Activated CD4-positive, alpha-beta T cell treated with anti-CD3 and anti-CD28 coated beads, Interleukin-2, amount 10 ng/mL, durations not matched to agents 24 days and 14 days (primary cell): ENCODE data around the gene ARID5B. TPM values are rescaled to one million over a fixed set of nuclear protein-coding genes. Genes with fewer than 3 reads are reported as not detected.

ENCODE experiments used
- DNase-seq: peaks from one replicate; pipeline ENCODE4 v3.0.0; 2022
- H3K27ac Mint-ChIP-seq: one replicate; pipeline ENCODE4 v1.8.0; 2022; ENCODE audit warnings: mild to moderate bottlenecking, mixed read lengths
- H3K27me3 Mint-ChIP-seq: one replicate; pipeline ENCODE4 v1.8.0; 2022; ENCODE audit warnings: mixed read lengths
- H3K36me3 Mint-ChIP-seq: one replicate; pipeline ENCODE4 v1.8.0; 2022; ENCODE audit warnings: low read depth, mild to moderate bottlenecking, mixed read lengths
- H3K4me1 Mint-ChIP-seq: one replicate; pipeline ENCODE4 v1.8.0; 2021; ENCODE audit warnings: mixed read lengths
- H3K4me3 Mint-ChIP-seq: one replicate; pipeline ENCODE4 v1.8.0; 2022; ENCODE audit warnings: mild to moderate bottlenecking, moderate library complexity, mixed read lengths
- H3K9me3 Mint-ChIP-seq: one replicate; pipeline ENCODE4 v1.8.0; 2021; ENCODE audit warnings: mixed read lengths
- intact Hi-C: fragments of 100-400 bp; cut with micrococcal nuclease; formaldehyde crosslinking; loops from one replicate; pipeline ENCODE4 v1.15.1; 2023
- total RNA-seq: library from RNA; stranded (reverse); gene quantifications from 2 replicates; pipeline ENCODE4 v1.2.3, GENCODE V29; 2022

Gene ARID5B
- total RNA-seq, 1 donor from 2014 or later, result 58.2 TPM

GRCh38 chr10:62075414-62075813 lies 173.9 kb downstream of the ARID5B start:
- peak overlapping the region; percentile 71 for H3K27ac Mint-ChIP-seq
- H3K36me3 Mint-ChIP-seq, result peaks cover 90% of the 10 kb centered on the region
- peak overlapping the region; percentile 12 for H3K4me3 Mint-ChIP-seq
- DNase-seq, result no peak
- H3K27me3 Mint-ChIP-seq, result no peaks in the 10 kb centered on the region
- H3K4me1 Mint-ChIP-seq, result peaks cover 68% of the 10 kb centered on the region
- H3K9me3 Mint-ChIP-seq, result peaks cover 18% of the 10 kb centered on the region
- intact Hi-C loops, result loop anchor here (5.0 kb wide), 1 partner anchor 38 kb away; no protein-coding TSS in a partner anchor

DNA sequence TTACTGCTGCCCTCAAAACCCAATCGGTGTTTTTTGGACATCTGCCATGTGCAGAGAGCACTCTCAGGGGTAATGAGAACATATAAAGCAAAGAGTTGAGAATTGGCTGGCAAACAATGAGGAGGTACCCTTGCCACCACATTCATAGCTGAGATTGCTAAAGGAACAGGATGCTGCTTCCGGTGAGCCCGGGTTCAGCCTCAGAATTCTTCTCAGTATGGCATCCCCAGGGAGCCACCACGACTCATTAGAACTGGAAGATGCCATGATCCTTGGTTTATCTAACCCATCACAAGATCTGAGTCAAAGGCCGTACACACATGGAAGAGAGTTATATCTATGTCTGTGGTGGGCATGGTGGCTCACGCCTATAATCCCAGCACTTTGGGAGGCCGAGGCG lies 174.4 kb downstream of the ARID5B start:
- Mint-ChIP-seq H3K27me3 (no peaks in the 10 kb centered on the region), H3K36me3 (peaks cover 90% of the 10 kb centered on the region), H3K4me3 (no peak overlapping the region), H3K9me3 (peaks cover 18% of the 10 kb centered on the region), H3K4me1 (peaks cover 70% of the 10 kb centered on the region), H3K27ac (peak overlapping the region; percentile 71)
- DNase-seq, result no peak
- intact Hi-C loops, result loop anchor here (5.0 kb wide), 1 partner anchor 39 kb away; no protein-coding TSS in a partner anchor

GRCh38 chr10:62076891-62077290 lies 175.4 kb downstream of the ARID5B start:
- peak; percentile 68 for DNase-seq
- H3K27ac Mint-ChIP-seq, result peak overlapping the region; percentile 61
- no peaks in the 10 kb centered on the region for H3K27me3 Mint-ChIP-seq
- peak overlapping the region; percentile 2 for H3K4me3 Mint-ChIP-seq
- H3K9me3 Mint-ChIP-seq, result peaks cover 18% of the 10 kb centered on the region
- peaks cover 89% of the 10 kb centered on the region for H3K36me3 Mint-ChIP-seq
- intact Hi-C loops, result loop anchor here (5.0 kb wide), 1 partner anchor 40 kb away; no protein-coding TSS in a partner anchor
- H3K4me1 Mint-ChIP-seq, result peaks cover 72% of the 10 kb centered on the region

- Mint-ChIP-seq H3K36me3 (peaks cover 87% of the 10 kb centered on the region), H3K27ac (peak overlapping the region; percentile 15), H3K4me1 (peaks cover 72% of the 10 kb centered on the region), H3K4me3 (no peak overlapping the region), H3K9me3 (peaks cover 18% of the 10 kb centered on the region), H3K27me3 (no peaks in the 10 kb centered on the region)
- intact Hi-C loops, result loop anchor here (5.0 kb wide), 1 partner anchor 40 kb away; no protein-coding TSS in a partner anchor
- DNase-seq, result no peak
Observed at GRCh38 chr10:62077330-62078015, 176.0 kb downstream of the ARID5B start.

DNA sequence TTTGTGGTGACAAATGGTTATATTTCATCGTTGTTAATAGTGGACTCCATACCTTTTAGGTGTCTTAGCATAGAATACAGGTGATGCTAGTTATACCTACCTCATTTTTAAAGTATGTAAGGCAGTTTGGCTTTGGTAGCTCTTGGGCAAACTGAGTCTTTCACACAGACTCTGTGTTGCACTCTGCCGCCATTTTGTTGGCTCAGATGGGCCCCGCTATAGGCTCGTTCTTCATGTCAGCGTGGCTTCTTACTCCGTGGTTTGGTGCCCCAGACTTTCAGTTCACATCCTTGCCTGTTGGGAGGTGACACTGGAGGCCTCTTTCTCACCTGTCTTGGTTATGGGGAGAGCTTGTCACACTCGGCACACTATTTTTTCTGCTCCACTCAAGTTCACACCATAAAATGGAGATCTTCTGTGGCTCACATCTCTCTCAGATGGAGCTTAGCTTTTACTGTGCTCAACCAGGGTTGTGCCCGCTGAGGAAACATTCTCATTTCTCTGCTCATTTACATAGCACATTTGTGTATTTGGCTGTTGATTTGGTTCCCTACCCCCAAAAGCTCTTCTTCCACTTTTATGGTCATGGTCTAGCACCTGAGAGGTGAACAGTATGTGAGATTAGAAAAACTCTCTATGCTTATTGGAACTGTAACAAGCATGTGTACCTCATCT lies 178.5 kb downstream of the ARID5B start:
- peaks cover 80% of the 10 kb centered on the region for H3K36me3 Mint-ChIP-seq
- no peak for DNase-seq
- peaks cover 14% of the 10 kb centered on the region for H3K9me3 Mint-ChIP-seq
- no peak overlapping the region for H3K4me3 Mint-ChIP-seq
- no peaks in the 10 kb centered on the region for H3K27me3 Mint-ChIP-seq
- H3K4me1 Mint-ChIP-seq, result peaks cover 76% of the 10 kb centered on the region
- intact Hi-C loops, result loop anchor here (2.0 to 5.0 kb wide), 2 partner anchors 17 to 43 kb away; no protein-coding TSS in a partner anchor
- peak overlapping the region; percentile 81 for H3K27ac Mint-ChIP-seq

DNA sequence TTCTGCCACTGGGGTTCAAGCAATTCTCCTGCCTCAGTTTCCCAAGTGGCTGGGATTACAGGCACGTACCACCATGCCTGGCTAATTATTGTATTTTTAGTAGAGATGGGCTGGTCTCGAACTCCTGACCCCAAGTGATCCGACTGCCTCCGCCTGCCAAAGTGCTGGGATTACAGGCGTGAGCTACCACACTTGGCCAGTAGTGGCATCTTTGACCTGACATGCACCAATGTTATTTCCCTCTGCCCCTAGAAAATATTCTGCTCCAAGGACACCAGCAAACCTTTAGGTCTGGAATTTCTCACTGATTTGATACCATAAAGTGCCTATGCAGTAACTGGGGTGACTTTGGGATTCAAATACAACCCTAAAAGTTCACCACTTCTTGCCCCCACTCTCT lies 179.4 kb downstream of the ARID5B start:
- H3K4me3 Mint-ChIP-seq, result peak overlapping the region; percentile 80
- intact Hi-C loops, result loop anchor here (2.0 kb wide), 1 partner anchor 18 kb away; no protein-coding TSS in a partner anchor
- peaks cover 79% of the 10 kb centered on the region for H3K4me1 Mint-ChIP-seq
- H3K27me3 Mint-ChIP-seq, result no peaks in the 10 kb centered on the region
- peaks cover 17% of the 10 kb centered on the region for H3K9me3 Mint-ChIP-seq
- DNase-seq, result no peak
- H3K27ac Mint-ChIP-seq, result peak overlapping the region; percentile 92
- peaks cover 82% of the 10 kb centered on the region for H3K36me3 Mint-ChIP-seq

- Mint-ChIP-seq H3K4me1 (peaks cover 79% of the 10 kb centered on the region), H3K36me3 (peaks cover 82% of the 10 kb centered on the region), H3K4me3 (peak overlapping the region; percentile 80), H3K27ac (peak overlapping the region; percentile 92), H3K9me3 (peaks cover 17% of the 10 kb centered on the region), H3K27me3 (no peaks in the 10 kb centered on the region)
- intact Hi-C loops, result loop anchor here (2.0 kb wide), 2 partner anchors 19 to 31 kb away; no protein-coding TSS in a partner anchor
- DNase-seq, result no peak
Observed at GRCh38 chr10:62081341-62082270, 180.1 kb downstream of the ARID5B start.

DNA sequence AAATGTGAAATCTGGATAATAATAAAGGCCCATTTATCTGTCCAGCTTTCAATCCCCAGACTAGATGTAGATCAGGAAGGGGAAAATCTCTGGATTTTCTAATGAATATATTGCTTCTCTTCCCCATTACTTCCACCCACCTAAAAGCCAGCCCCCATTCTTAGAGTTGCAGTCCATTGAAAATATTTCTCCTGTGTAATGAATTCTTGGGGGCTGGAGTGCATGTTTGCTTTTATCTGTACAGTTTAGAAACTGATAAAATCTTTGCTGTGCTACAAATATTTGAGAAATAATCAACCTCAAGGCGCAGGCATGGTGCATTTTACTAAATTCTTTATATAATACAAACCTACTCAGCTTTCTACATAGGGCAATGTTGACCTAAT lies 180.8 kb downstream of the ARID5B start:
- peaks cover 81% of the 10 kb centered on the region for H3K36me3 Mint-ChIP-seq
- H3K4me3 Mint-ChIP-seq, result peak overlapping the region; percentile 80
- H3K27ac Mint-ChIP-seq, result peak overlapping the region; percentile 92

DNA sequence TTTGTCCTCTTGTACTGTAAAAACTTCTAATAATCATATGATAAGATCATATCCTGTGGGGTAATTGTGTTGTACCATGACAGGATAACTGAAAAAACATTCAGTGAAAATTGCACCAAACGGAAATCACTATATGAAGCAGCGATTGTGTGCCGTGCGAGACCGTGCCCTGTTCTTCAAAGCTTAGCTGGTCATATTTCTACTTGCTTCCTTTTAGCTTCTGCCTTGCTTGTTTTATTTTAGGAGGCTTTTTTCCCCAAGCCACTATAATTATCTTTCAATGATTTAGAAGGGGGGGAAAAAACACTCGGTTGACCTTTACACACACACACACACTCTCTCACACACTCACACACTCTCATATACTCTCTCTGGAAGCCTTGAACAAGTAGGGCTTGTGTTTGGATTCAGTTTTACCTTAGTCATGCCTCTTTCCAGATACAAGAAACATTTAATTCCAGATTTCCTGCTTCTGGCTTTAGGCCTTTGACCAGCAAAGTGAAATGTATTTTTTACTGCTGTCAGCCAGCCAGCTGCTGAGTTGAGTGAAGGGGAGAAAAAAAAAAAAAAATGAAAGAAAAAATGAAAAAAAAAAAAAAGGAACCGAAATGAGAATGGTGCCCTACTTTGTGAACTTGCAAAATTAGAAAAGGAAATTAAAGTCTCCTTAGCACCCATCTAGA lies 181.4 kb downstream of the ARID5B start:
- H3K4me1 Mint-ChIP-seq, result peaks cover 71% of the 10 kb centered on the region

More for the DNA sequence above, 180.8 kb downstream of the ARID5B start:
- no peak for DNase-seq
- intact Hi-C loops, result loop anchor here (2.0 kb wide), 1 partner anchor 31 kb away; no protein-coding TSS in a partner anchor
- no peaks in the 10 kb centered on the region for H3K27me3 Mint-ChIP-seq
- H3K4me1 Mint-ChIP-seq, result peaks cover 74% of the 10 kb centered on the region
- H3K9me3 Mint-ChIP-seq, result peaks cover 17% of the 10 kb centered on the region

DNA sequence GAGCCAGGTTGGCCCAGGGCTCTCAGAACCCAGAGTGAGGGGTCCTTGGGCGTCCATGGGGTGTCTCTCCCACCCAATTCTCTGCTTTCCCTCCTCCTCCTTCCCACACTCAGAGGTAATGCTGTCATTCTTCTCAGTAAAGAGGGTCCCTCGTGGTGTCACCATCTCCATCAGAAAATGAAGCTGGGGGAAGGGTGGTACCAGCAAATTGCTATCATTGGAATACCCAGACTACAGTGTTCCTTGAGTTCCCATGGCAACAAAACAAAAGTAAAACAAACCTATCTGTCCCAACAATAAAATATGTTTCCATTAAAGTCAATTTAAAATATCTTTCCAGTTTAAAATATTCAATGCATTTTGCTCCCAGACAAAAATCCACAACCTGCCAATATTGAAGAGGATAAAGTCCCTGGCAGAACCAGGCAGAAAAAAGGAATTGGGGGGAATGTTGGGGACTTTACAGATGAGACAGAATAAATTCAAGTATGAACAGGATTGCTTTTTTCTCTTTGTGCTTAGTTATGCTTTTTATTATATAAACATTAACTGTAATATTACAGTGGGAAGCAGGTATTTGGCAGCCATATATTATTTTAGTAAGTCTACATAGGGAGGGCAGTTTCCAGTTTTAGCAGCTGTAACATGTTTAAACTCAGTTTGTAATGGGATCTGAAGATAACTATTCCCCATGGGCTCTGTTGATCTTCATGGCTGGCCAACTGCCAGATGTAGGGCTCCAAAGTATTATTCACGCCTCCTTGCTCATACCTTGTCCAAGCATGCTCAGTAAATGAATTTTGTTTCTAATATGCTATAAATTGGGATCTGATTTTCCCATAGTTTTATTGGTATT lies 182.1 kb downstream of the ARID5B start:
- Mint-ChIP-seq H3K36me3 (peaks cover 81% of the 10 kb centered on the region), H3K27me3 (no peaks in the 10 kb centered on the region), H3K27ac (peak overlapping the region; percentile 92), H3K9me3 (peaks cover 13% of the 10 kb centered on the region), H3K4me1 (peaks cover 70% of the 10 kb centered on the region), H3K4me3 (peak overlapping the region; percentile 80)
- intact Hi-C loops, result loop anchor here (2.0 kb wide), 1 partner anchor 33 kb away; no protein-coding TSS in a partner anchor
- peak; percentile 76 for DNase-seq

More for the DNA sequence above, 181.4 kb downstream of the ARID5B start:
- Mint-ChIP-seq H3K4me3 (peak overlapping the region; percentile 80), H3K27ac (peak overlapping the region; percentile 92), H3K36me3 (peaks cover 81% of the 10 kb centered on the region), H3K9me3 (peaks cover 17% of the 10 kb centered on the region), H3K27me3 (no peaks in the 10 kb centered on the region)
- intact Hi-C loops, result loop anchor here (2.0 kb wide), 1 partner anchor 32 kb away; no protein-coding TSS in a partner anchor
- peak; percentile 84 for DNase-seq

DNA sequence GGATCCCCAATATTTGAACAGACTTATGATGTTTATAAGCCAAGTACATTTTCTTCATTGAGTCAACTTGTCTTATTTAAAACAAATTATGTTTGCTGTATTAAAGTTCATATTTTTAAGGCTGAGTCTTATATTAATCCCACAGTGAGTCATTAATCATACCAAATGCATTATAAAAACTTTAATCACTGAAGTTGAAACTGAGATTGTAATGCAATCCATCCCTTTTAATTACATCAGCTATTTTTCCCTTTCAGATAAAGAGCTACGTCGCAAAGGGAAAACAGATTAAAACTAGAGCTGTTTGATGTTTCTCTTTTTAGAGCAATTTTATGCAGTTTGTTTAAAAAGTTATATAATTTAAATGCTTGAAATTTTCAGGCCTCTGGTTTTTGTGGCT lies 183.0 kb downstream of the ARID5B start:
- Mint-ChIP-seq H3K9me3 (peaks cover 11% of the 10 kb centered on the region), H3K27me3 (no peaks in the 10 kb centered on the region), H3K27ac (peak overlapping the region; percentile 88), H3K36me3 (peaks cover 81% of the 10 kb centered on the region), H3K4me1 (peaks cover 70% of the 10 kb centered on the region), H3K4me3 (no peak overlapping the region)
- intact Hi-C loops, result no loop called here
- no peak for DNase-seq

- no peak for DNase-seq
- no peak overlapping the region for H3K4me3 Mint-ChIP-seq
Observed at GRCh38 chr10:62085404-62085803, 183.9 kb downstream of the ARID5B start.

More at GRCh38 chr10:62085404-62085803, 183.9 kb downstream of the ARID5B start:
- intact Hi-C loops, result no loop called here
- Mint-ChIP-seq H3K4me1 (peaks cover 69% of the 10 kb centered on the region), H3K27me3 (no peaks in the 10 kb centered on the region), H3K9me3 (peaks cover 3% of the 10 kb centered on the region), H3K27ac (peak overlapping the region; percentile 88), H3K36me3 (peaks cover 81% of the 10 kb centered on the region)
